HTERT RPE-1 (cell line): ENCODE data around the gene WIPF2.

ENCODE experiments used
- in situ Hi-C: fragments of 300-500 bp; cut with MboI; formaldehyde crosslinking; loops from 4 replicates; pipeline ENCODE4 v1.14.3; 2020; ENCODE audit warnings: low sequenced_read_pairs

WIPF2 gene

GRCh38 chr17:40218740-40219593 lies at the start of gene WIPF2:
TSS of gene WIPF2 (plus strand) at chr17:40219304. CDS start at chr17:40256460, 37,156 bp downstream.
- in situ Hi-C loops, result no loop called here

GRCh38 chr17:40170325-40170724 lies 48.8 kb upstream of the WIPF2 start:
- in situ Hi-C loops, result no loop called here

- in situ Hi-C loops, result no loop called here
Observed at GRCh38 chr17:40171750-40172149, 47.4 kb upstream of the WIPF2 start.

- in situ Hi-C loops, result no loop called here
Observed at GRCh38 chr17:40173091-40173777, 45.9 kb upstream of the WIPF2 start.

GRCh38 chr17:40173778-40174135 lies 45.3 kb upstream of the WIPF2 start:
- in situ Hi-C loops, result no loop called here

- in situ Hi-C loops, result no loop called here
Observed at GRCh38 chr17:40174514-40174913, 44.6 kb upstream of the WIPF2 start.

GRCh38 chr17:40175928-40176753 lies 43.0 kb upstream of the WIPF2 start:
- in situ Hi-C loops, result no loop called here

GRCh38 chr17:40176754-40177110 lies 42.4 kb upstream of the WIPF2 start:
- in situ Hi-C loops, result no loop called here

GRCh38 chr17:40177275-40177874 lies 41.7 kb upstream of the WIPF2 start, which contains the start of gene RAPGEFL1:
TSS of gene RAPGEFL1 (plus strand) at chr17:40177470. CDS start at chr17:40177862, 392 bp downstream.
- in situ Hi-C loops, result no loop called here

GRCh38 chr17:40178021-40178601 lies 41.0 kb upstream of the WIPF2 start:
- in situ Hi-C loops, result no loop called here

GRCh38 chr17:40178660-40179059 lies 40.4 kb upstream of the WIPF2 start:
- in situ Hi-C loops, result no loop called here

- in situ Hi-C loops, result no loop called here
Observed at GRCh38 chr17:40179923-40180659, 39.0 kb upstream of the WIPF2 start.

GRCh38 chr17:40180694-40181093 lies 38.4 kb upstream of the WIPF2 start:
- in situ Hi-C loops, result no loop called here

- in situ Hi-C loops, result no loop called here
Observed at GRCh38 chr17:40181205-40181604, 37.9 kb upstream of the WIPF2 start.

- in situ Hi-C loops, result no loop called here
Observed at GRCh38 chr17:40182606-40183005, 36.5 kb upstream of the WIPF2 start.

- in situ Hi-C loops, result no loop called here
Observed at GRCh38 chr17:40187238-40187637, 31.9 kb upstream of the WIPF2 start.

GRCh38 chr17:40188694-40189093 lies 30.4 kb upstream of the WIPF2 start:
- in situ Hi-C loops, result no loop called here

GRCh38 chr17:40190197-40191021 lies 28.7 kb upstream of the WIPF2 start:
- in situ Hi-C loops, result no loop called here
